ENCODE results near the gene AQP2.

DNA sequence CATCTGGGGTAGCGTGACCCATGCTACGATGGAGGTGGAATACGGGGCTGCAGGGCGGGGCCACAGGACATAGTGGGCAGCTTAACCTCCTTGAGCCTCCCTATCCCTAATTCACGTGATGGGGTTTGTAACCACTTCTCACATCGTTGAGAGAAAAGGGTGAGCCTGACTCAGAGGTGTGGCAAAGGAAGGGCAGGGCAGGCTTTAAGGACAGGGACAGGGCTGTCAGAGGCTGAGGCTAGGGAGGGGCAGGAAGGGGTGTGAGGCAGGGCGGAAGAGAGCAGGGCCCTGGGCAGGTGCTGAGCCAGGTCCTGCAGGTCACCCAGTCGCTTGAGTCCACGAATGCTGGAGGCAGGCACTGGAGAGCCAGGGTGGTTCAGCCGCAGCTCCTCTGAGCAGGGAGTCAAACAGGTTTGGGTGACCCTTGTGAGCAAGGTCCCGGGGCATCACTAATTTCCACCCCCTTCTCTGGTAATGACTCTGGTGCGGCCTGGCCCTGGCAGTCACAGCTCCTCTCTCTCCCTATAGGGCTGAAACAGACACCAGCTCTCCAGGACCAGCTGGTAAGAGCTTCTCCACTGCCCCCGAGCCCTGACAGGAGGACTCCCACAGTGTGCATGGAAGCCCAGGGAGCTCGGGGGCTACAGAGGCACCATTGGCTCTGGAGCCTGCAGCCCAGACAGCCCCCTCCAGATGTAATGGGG lies 7.5 kb upstream of the AQP2 start:
- TF ChIP-seq, protein P1, sequence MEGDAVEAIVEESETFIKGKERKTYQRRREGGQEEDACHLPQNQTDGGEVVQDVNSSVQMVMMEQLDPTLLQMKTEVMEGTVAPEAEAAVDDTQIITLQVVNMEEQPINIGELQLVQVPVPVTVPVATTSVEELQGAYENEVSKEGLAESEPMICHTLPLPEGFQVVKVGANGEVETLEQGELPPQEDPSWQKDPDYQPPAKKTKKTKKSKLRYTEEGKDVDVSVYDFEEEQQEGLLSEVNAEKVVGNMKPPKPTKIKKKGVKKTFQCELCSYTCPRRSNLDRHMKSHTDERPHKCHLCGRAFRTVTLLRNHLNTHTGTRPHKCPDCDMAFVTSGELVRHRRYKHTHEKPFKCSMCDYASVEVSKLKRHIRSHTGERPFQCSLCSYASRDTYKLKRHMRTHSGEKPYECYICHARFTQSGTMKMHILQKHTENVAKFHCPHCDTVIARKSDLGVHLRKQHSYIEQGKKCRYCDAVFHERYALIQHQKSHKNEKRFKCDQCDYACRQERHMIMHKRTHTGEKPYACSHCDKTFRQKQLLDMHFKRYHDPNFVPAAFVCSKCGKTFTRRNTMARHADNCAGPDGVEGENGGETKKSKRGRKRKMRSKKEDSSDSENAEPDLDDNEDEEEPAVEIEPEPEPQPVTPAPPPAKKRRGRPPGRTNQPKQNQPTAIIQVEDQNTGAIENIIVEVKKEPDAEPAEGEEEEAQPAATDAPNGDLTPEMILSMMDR (IDR thresholded peaks at IDR 0.05): no peak
- TF ChIP-seq POLR2AphosphoS5 (IDR thresholded peaks at IDR 0.05) (no peak), EP300 (IDR thresholded peaks at IDR 0.05) (no peak), POLR2A (IDR thresholded peaks at IDR 0.05) (no peak)

Measured in gastroesophageal sphincter (tissue), 3 donors.